ENCODE results near the gene MICAL1. TPM values are rescaled to one million over a fixed set of nuclear protein-coding genes. Genes with fewer than 3 reads are reported as not detected.

Gene MICAL1
- total RNA-seq, 1 experiment from 2014 or later, result 92.9 TPM

GRCh38 chr6:109503327-109504224 lies 48.0 kb upstream of the MICAL1 start:
- TF ChIP-seq, protein P1, sequence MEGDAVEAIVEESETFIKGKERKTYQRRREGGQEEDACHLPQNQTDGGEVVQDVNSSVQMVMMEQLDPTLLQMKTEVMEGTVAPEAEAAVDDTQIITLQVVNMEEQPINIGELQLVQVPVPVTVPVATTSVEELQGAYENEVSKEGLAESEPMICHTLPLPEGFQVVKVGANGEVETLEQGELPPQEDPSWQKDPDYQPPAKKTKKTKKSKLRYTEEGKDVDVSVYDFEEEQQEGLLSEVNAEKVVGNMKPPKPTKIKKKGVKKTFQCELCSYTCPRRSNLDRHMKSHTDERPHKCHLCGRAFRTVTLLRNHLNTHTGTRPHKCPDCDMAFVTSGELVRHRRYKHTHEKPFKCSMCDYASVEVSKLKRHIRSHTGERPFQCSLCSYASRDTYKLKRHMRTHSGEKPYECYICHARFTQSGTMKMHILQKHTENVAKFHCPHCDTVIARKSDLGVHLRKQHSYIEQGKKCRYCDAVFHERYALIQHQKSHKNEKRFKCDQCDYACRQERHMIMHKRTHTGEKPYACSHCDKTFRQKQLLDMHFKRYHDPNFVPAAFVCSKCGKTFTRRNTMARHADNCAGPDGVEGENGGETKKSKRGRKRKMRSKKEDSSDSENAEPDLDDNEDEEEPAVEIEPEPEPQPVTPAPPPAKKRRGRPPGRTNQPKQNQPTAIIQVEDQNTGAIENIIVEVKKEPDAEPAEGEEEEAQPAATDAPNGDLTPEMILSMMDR (conservative IDR thresholded peaks at IDR 0.05), result no peak
- no peaks in the 10 kb centered on the region for H3K79me1 ChIP-seq (ENCODE audit: insufficient read depth, low read depth, low read length, poor library complexity, severe bottlenecking)
- H3K56ac ChIP-seq (ENCODE audit: insufficient read length, low read depth, low read length), result no peak overlapping the region
- no peak overlapping the region for H3K27ac ChIP-seq (ENCODE audit: insufficient read length, low read depth, low read length)
- H4K8ac ChIP-seq (replicated peaks; ENCODE audit: insufficient read length, low read depth, low read length), result no peak overlapping the region
- DNase-seq, result no peak
- no peak overlapping the region for H2BK20ac ChIP-seq (ENCODE audit: low read depth, low read length, poor library complexity, severe bottlenecking)
- H4K20me1 ChIP-seq (ENCODE audit: control insufficient read depth, insufficient read depth, insufficient read length), result no peaks in the 10 kb centered on the region
- no peaks in the 10 kb centered on the region; the same call in 1 of the 2 replicates for H3K4me1 ChIP-seq (ENCODE audit: insufficient read depth, low read length)
- no peak overlapping the region for H3K4ac ChIP-seq (ENCODE audit: low read depth, low read length)
- no peak overlapping the region for H2BK5ac ChIP-seq (ENCODE audit: insufficient read length, low read length)
- H3K4me1 Mint-ChIP-seq, result peaks cover 38 to 48% of the 10 kb centered on the region in 2 experiments
- no peak overlapping the region for H2AK5ac ChIP-seq (ENCODE audit: insufficient read length, low read length)
- H2BK15ac ChIP-seq (ENCODE audit: low read depth, low read length), result no peak overlapping the region
- H3T11ph ChIP-seq (ENCODE audit: low read length), result no peak overlapping the region
- H3K9me3 Mint-ChIP-seq, result peaks cover 2 to 3% of the 10 kb centered on the region in 2 experiments; a peak in 4 of 5 replicates
- H4K5ac ChIP-seq (ENCODE audit: insufficient read length, low read depth, low read length), result no peak overlapping the region
- H3K27me3 ChIP-seq (ENCODE audit: insufficient read depth, low read length), result no peaks in the 10 kb centered on the region
- H3K9ac ChIP-seq (ENCODE audit: extremely low read depth, insufficient read length, low read length), result no peak overlapping the region
- no peaks in the 10 kb centered on the region for H3K79me2 ChIP-seq (ENCODE audit: insufficient read depth, low read length)
- no peak overlapping the region for H3K4me2 ChIP-seq (ENCODE audit: insufficient read depth, insufficient read length, low read length)
- no peak overlapping the region for H3K27ac Mint-ChIP-seq
- WGBS (ENCODE audit: extremely low coverage, insufficient read length, low lambda C conversion rate), result no CpG with 5 or more reads among the region's 10 CpGs
- H3K36me3 Mint-ChIP-seq (ENCODE audit: insufficient read depth in 1 of 3, low read depth in 3 of 3), result peaks cover 0 to 8% (median 1%) of the 10 kb centered on the region in 3 experiments; a peak in 5 of 7 replicates
- H3K27me3 Mint-ChIP-seq (ENCODE audit: low read depth), result no peaks in the 10 kb centered on the region
- no peak overlapping the region for H3K4me3 Mint-ChIP-seq
- no peaks in the 10 kb centered on the region for H3K23me2 ChIP-seq (ENCODE audit: insufficient read length, low read depth, low read length, poor library complexity, severe bottlenecking)
- H3K14ac ChIP-seq (ENCODE audit: insufficient read depth, low read length), result no peak overlapping the region
- no peak overlapping the region for H2BK12ac ChIP-seq (ENCODE audit: insufficient read length, low read depth, low read length)
- H3K18ac ChIP-seq (ENCODE audit: insufficient read length, low read depth, low read length), result no peak overlapping the region
- no peak overlapping the region for H2BK120ac ChIP-seq (ENCODE audit: low read depth, low read length, poor library complexity, severe bottlenecking)
- H2AFZ ChIP-seq (ENCODE audit: low read length), result no peak overlapping the region
- H4K91ac ChIP-seq (ENCODE audit: insufficient read length, low read depth, low read length), result no peak overlapping the region
- no peak overlapping the region for H3K23ac ChIP-seq (ENCODE audit: insufficient read length, low read depth, low read length)
- peaks cover 2% of the 10 kb centered on the region for H3K9me3 ChIP-seq (ENCODE audit: control insufficient read depth, low read depth, low read length)

Measured in H9 (cell line).